ENCODE measurements around the gene CHADL.
"Not testable (repeated sequence)": the region's sequence is repeated elsewhere in the genome, so short reads cannot be mapped to it uniquely, and the experiment has no call there.

The CHADL gene

GRCh38 chr22:41240377-41241132 lies at the start of gene CHADL:
Gene CHADL, minus strand, starts transcription at chr22:41240931. Its CDS starts 50 bp downstream, at chr22:41240881.
- no peak for DNase-seq

GRCh38 chr22:41289671-41290070 lies 48.9 kb upstream of the CHADL start:
- DNase-seq = no peak

- DNase-seq = no peak
Observed at GRCh38 chr22:41288245-41288946, 47.7 kb upstream of the CHADL start.

- DNase-seq = peak; percentile 44
Observed at GRCh38 chr22:41286639-41287091, 45.9 kb upstream of the CHADL start.

GRCh38 chr22:41285820-41286638 lies 45.3 kb upstream of the CHADL start, which contains the start of gene RANGAP1:
Gene RANGAP1, minus strand, starts transcription at chr22:41286187. Its CDS starts 5,143 bp downstream, at chr22:41281044.
- peak; percentile 96 for DNase-seq

- peak; percentile 86 for DNase-seq
Observed at GRCh38 chr22:41285441-41285819, 44.7 kb upstream of the CHADL start.

GRCh38 chr22:41284465-41284864 lies 43.7 kb upstream of the CHADL start:
- no peak for DNase-seq

- no peak for DNase-seq
Observed at GRCh38 chr22:41280854-41281253, 40.1 kb upstream of the CHADL start.

GRCh38 chr22:41280065-41280464 lies 39.3 kb upstream of the CHADL start:
- no peak for DNase-seq

- DNase-seq = no peak
Observed at GRCh38 chr22:41274856-41275255, 34.1 kb upstream of the CHADL start.

- DNase-seq = no peak
Observed at GRCh38 chr22:41273128-41273527, 32.4 kb upstream of the CHADL start.

GRCh38 chr22:41271787-41272186 lies 31.1 kb upstream of the CHADL start:
- no peak for DNase-seq

- DNase-seq = no peak
Observed at GRCh38 chr22:41267958-41268357, 27.2 kb upstream of the CHADL start.

- DNase-seq = no peak
Observed at GRCh38 chr22:41264408-41264941, 23.7 kb upstream of the CHADL start.

GRCh38 chr22:41263704-41264103 lies 23.0 kb upstream of the CHADL start:
- DNase-seq = no peak

GRCh38 chr22:41262250-41262765 lies 21.6 kb upstream of the CHADL start:
- no peak for DNase-seq

- DNase-seq = no peak
Observed at GRCh38 chr22:41261541-41262249, 21.0 kb upstream of the CHADL start.

- DNase-seq = no peak
Observed at GRCh38 chr22:41260871-41261270, 20.1 kb upstream of the CHADL start.

GRCh38 chr22:41259756-41260155 lies 19.0 kb upstream of the CHADL start:
- DNase-seq = not testable (repeated sequence)

- no peak for DNase-seq
Observed at GRCh38 chr22:41257696-41258095, 17.0 kb upstream of the CHADL start.

GRCh38 chr22:41256254-41257253 lies 15.8 kb upstream of the CHADL start:
- DNase-seq = no peak

Measured in activated CD8-positive, alpha-beta memory T cell treated with anti-CD3 and anti-CD28 coated beads, Interleukin-2, amount 50 U/mL, for 4 hours (primary cell).